HUES6 (cell line): Measurements from ENCODE around the gene SLC22A3.
A peak's percentile ranks its signal among the peaks of the same experiment; 100 is the strongest.

Experiments used
- H3K27ac ChIP-seq: 2 replicates; pipeline ENCODE4 v1.7.0; 2013; ENCODE audit warnings: low read depth, mild to moderate bottlenecking, low read length, inconsistent platforms
- H3K27me3 ChIP-seq: 2 replicates; pipeline ENCODE4 v1.6.1; 2013; ENCODE audit warnings: low read length; ENCODE audit not compliant: control insufficient read depth, insufficient read depth
- H3K36me3 ChIP-seq: 2 replicates; pipeline ENCODE4 v1.6.1; 2013; ENCODE audit warnings: low read length; ENCODE audit not compliant: control insufficient read depth, insufficient read depth
- H3K4me1 ChIP-seq: 2 replicates; pipeline ENCODE4 v1.6.1; 2013; ENCODE audit warnings: low read length; ENCODE audit not compliant: control insufficient read depth, insufficient read depth
- H3K4me3 ChIP-seq: 2 replicates; pipeline ENCODE4 v1.5.1; 2013; ENCODE audit warnings: low read depth, low read length
- H3K9ac ChIP-seq: one replicate; pipeline ENCODE4 v1.6.1; 2013; ENCODE audit warnings: mild to moderate bottlenecking, low read length
- H3K9me3 ChIP-seq: 2 replicates; pipeline ENCODE4 v1.6.1; 2013; ENCODE audit warnings: low read depth, low read length; ENCODE audit not compliant: control insufficient read depth, insufficient read depth

SLC22A3 gene

GRCh38 chr6:160336200-160336599 is 12.0 kb upstream of the SLC22A3 start:
- Histone ChIP-seq H3K36me3 (no peaks in the 10 kb centered on the region), H3K27ac (no peak overlapping the region), H3K9ac (no peak overlapping the region), H3K9me3 (no peaks in the 10 kb centered on the region), H3K4me3 (no peak overlapping the region), H3K27me3 (no peaks in the 10 kb centered on the region), H3K4me1 (no peaks in the 10 kb centered on the region; the same call in 1 of the 2 replicates)

- no peaks in the 10 kb centered on the region for H3K27me3 ChIP-seq
- H3K9ac ChIP-seq: no peak overlapping the region
- no peaks in the 10 kb centered on the region for H3K36me3 ChIP-seq
- no peaks in the 10 kb centered on the region; the same call in 1 of the 2 replicates for H3K4me1 ChIP-seq
- no peaks in the 10 kb centered on the region for H3K9me3 ChIP-seq
- H3K4me3 ChIP-seq: no peak overlapping the region
- H3K27ac ChIP-seq: no peak overlapping the region
Observed at GRCh38 chr6:160337301-160337700, 10.9 kb upstream of the SLC22A3 start.

GRCh38 chr6:160337991-160338390 is 10.2 kb upstream of the SLC22A3 start:
- Histone ChIP-seq H3K27me3 (no peaks in the 10 kb centered on the region), H3K4me3 (no peak overlapping the region), H3K9ac (no peak overlapping the region), H3K9me3 (no peaks in the 10 kb centered on the region), H3K36me3 (no peaks in the 10 kb centered on the region), H3K27ac (no peak overlapping the region), H3K4me1 (no peaks in the 10 kb centered on the region; the same call in 1 of the 2 replicates)

- H3K9ac ChIP-seq: no peak overlapping the region
- peaks cover 18% of the 10 kb centered on the region for H3K27me3 ChIP-seq
- no peak overlapping the region for H3K27ac ChIP-seq
- H3K36me3 ChIP-seq: no peaks in the 10 kb centered on the region
- H3K4me1 ChIP-seq: 0 out of 2 replicates have a peak, but pooled peaks cover 3% of the 10 kb centered on the region
- no peak overlapping the region for H3K4me3 ChIP-seq
- H3K9me3 ChIP-seq: no peaks in the 10 kb centered on the region
Observed at GRCh38 chr6:160343144-160343543, 5.0 kb upstream of the SLC22A3 start.

GRCh38 chr6:160344271-160344670 is 3.9 kb upstream of the SLC22A3 start:
- H3K4me1 ChIP-seq: peaks cover 7% of the 10 kb centered on the region; the same call in 1 of the 2 replicates
- no peaks in the 10 kb centered on the region for H3K9me3 ChIP-seq
- H3K27me3 ChIP-seq: peaks cover 29% of the 10 kb centered on the region
- no peaks in the 10 kb centered on the region for H3K36me3 ChIP-seq
- H3K9ac ChIP-seq: no peak overlapping the region
- no peak overlapping the region for H3K4me3 ChIP-seq
- no peak overlapping the region for H3K27ac ChIP-seq

GRCh38 chr6:160347259-160348222 is 637 bp upstream of the SLC22A3 start:
- peaks cover 44% of the 10 kb centered on the region for H3K27me3 ChIP-seq
- H3K27ac ChIP-seq: no peak overlapping the region
- H3K9me3 ChIP-seq: no peaks in the 10 kb centered on the region
- no peak overlapping the region for H3K9ac ChIP-seq
- no peaks in the 10 kb centered on the region for H3K36me3 ChIP-seq
- peak overlapping the region; percentile 77 for H3K4me3 ChIP-seq
- peaks cover 11% of the 10 kb centered on the region; the same call in 1 of the 2 replicates for H3K4me1 ChIP-seq

GRCh38 chr6:160349020-160349441 is 853 bp downstream of the SLC22A3 start:
- peaks cover 11% of the 10 kb centered on the region; the same call in 1 of the 2 replicates for H3K4me1 ChIP-seq
- H3K4me3 ChIP-seq: peak overlapping the region; percentile 77
- peak overlapping the region; percentile 82 for H3K9ac ChIP-seq
- peaks cover 44% of the 10 kb centered on the region for H3K27me3 ChIP-seq
- H3K9me3 ChIP-seq: no peaks in the 10 kb centered on the region
- H3K36me3 ChIP-seq: no peaks in the 10 kb centered on the region
- H3K27ac ChIP-seq: no peak overlapping the region

GRCh38 chr6:160349814-160350350 is 1.7 kb downstream of the SLC22A3 start:
- Histone ChIP-seq H3K9me3 (no peaks in the 10 kb centered on the region), H3K4me1 (peaks cover 11% of the 10 kb centered on the region; the same call in 1 of the 2 replicates), H3K4me3 (peak overlapping the region; percentile 77), H3K9ac (peak overlapping the region; percentile 4), H3K36me3 (no peaks in the 10 kb centered on the region), H3K27me3 (peaks cover 44% of the 10 kb centered on the region), H3K27ac (no peak overlapping the region)

- H3K36me3 ChIP-seq: no peaks in the 10 kb centered on the region
- H3K9me3 ChIP-seq: no peaks in the 10 kb centered on the region
- H3K4me1 ChIP-seq: peaks cover 6% of the 10 kb centered on the region; the same call in 1 of the 2 replicates
- no peak overlapping the region for H3K9ac ChIP-seq
- H3K27me3 ChIP-seq: peaks cover 18% of the 10 kb centered on the region
- no peak overlapping the region for H3K4me3 ChIP-seq
- no peak overlapping the region for H3K27ac ChIP-seq
Observed at GRCh38 chr6:160353950-160354496, 5.8 kb downstream of the SLC22A3 start.

- Histone ChIP-seq H3K4me3 (no peak overlapping the region), H3K27ac (no peak overlapping the region), H3K9ac (no peak overlapping the region), H3K4me1 (no peaks in the 10 kb centered on the region), H3K36me3 (no peaks in the 10 kb centered on the region), H3K9me3 (no peaks in the 10 kb centered on the region), H3K27me3 (peaks cover 8% of the 10 kb centered on the region)
Observed at GRCh38 chr6:160355001-160355400, 6.8 kb downstream of the SLC22A3 start.
